ENCODE results near the gene FADS3.

FADS3 gene

GRCh38 chr11:61879152-61879551, 12.2 kb downstream of the FADS3 start:
- DNase-seq (ENCODE audit: low spot score): no peak

GRCh38 chr11:61875698-61876097, 15.6 kb downstream of the FADS3 start:
- no peak for DNase-seq (ENCODE audit: low spot score)

GRCh38 chr11:61874853-61875252, 16.5 kb downstream of the FADS3 start:
- no peak for DNase-seq (ENCODE audit: low spot score)

- no peak for DNase-seq (ENCODE audit: low spot score)
Measured at GRCh38 chr11:61874377-61874809, 17.0 kb downstream of the FADS3 start.

GRCh38 chr11:61873588-61874376, 17.6 kb downstream of the FADS3 start:
- DNase-seq (ENCODE audit: low spot score): no peak

- no peak for DNase-seq (ENCODE audit: low spot score)
Measured at GRCh38 chr11:61872935-61873565, 18.3 kb downstream of the FADS3 start.

GRCh38 chr11:61871158-61871597, 20.2 kb downstream of the FADS3 start:
- DNase-seq (ENCODE audit: low spot score): peak; percentile 95

GRCh38 chr11:61870541-61871031, 20.8 kb downstream of the FADS3 start:
- DNase-seq (ENCODE audit: low spot score): no peak

GRCh38 chr11:61869708-61870451, 21.5 kb downstream of the FADS3 start:
- no peak for DNase-seq (ENCODE audit: low spot score)

- DNase-seq (ENCODE audit: low spot score): no peak
Measured at GRCh38 chr11:61869429-61869707, 22.0 kb downstream of the FADS3 start.

GRCh38 chr11:61868571-61869428, 22.5 kb downstream of the FADS3 start:
- no peak for DNase-seq (ENCODE audit: low spot score)

- DNase-seq (ENCODE audit: low spot score): no peak
Measured at GRCh38 chr11:61866958-61867343, 24.4 kb downstream of the FADS3 start.

GRCh38 chr11:61866231-61866957, 25.0 kb downstream of the FADS3 start:
- no peak for DNase-seq (ENCODE audit: low spot score)

GRCh38 chr11:61864814-61865775, 26.2 kb downstream of the FADS3 start:
- no peak for DNase-seq (ENCODE audit: low spot score)

- DNase-seq (ENCODE audit: low spot score): no peak
Measured at GRCh38 chr11:61863548-61864081, 27.7 kb downstream of the FADS3 start.

- no peak for DNase-seq (ENCODE audit: low spot score)
Measured at GRCh38 chr11:61862714-61863547, 28.4 kb downstream of the FADS3 start.

- no peak for DNase-seq (ENCODE audit: low spot score)
Measured at GRCh38 chr11:61861634-61862033, 29.7 kb downstream of the FADS3 start.

- DNase-seq (ENCODE audit: low spot score): no peak
Measured at GRCh38 chr11:61860054-61860903, 31.1 kb downstream of the FADS3 start.

Data from hepatic stellate cell (primary cell).